Body of pancreas (tissue), 4 donors: Measurements from ENCODE around the gene CXCR4.

Experiments
- POLR2A ChIP-seq, 3 donors: fragments of 450-650 bp; IDR thresholded peaks; one replicate each; pipeline ENCODE4 v1.6.1; 2016; ENCODE audit warnings: antibody characterized with exemption in 3 of 3, mild to moderate bottlenecking in 2 of 3
- TF ChIP-seq, protein P1 (sequence below), 7 experiments: fragments of 450-650 bp in 4 of 7; fragments of 200-600 bp in 3 of 7; sonication (generic) in 3 of 7; IDR thresholded peaks; one replicate each; pipeline ENCODE4 v1.5.1; 2016 to 2019; ENCODE audit warnings: antibody characterized with exemption in 7 of 7

GRCh38 chr2:136110526-136110925, 7.4 kb downstream of the CXCR4 start:
- TF ChIP-seq, protein P1, sequence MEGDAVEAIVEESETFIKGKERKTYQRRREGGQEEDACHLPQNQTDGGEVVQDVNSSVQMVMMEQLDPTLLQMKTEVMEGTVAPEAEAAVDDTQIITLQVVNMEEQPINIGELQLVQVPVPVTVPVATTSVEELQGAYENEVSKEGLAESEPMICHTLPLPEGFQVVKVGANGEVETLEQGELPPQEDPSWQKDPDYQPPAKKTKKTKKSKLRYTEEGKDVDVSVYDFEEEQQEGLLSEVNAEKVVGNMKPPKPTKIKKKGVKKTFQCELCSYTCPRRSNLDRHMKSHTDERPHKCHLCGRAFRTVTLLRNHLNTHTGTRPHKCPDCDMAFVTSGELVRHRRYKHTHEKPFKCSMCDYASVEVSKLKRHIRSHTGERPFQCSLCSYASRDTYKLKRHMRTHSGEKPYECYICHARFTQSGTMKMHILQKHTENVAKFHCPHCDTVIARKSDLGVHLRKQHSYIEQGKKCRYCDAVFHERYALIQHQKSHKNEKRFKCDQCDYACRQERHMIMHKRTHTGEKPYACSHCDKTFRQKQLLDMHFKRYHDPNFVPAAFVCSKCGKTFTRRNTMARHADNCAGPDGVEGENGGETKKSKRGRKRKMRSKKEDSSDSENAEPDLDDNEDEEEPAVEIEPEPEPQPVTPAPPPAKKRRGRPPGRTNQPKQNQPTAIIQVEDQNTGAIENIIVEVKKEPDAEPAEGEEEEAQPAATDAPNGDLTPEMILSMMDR (IDR thresholded peaks at IDR 0.05): no peak
- no peak for TF ChIP-seq POLR2A (IDR thresholded peaks at IDR 0.05)
